ENCODE results near the gene CEP120. TPM values are rescaled to one million over a fixed set of nuclear protein-coding genes. Genes with fewer than 3 reads are reported as not detected.
"Not testable (repeated sequence)": the region's sequence is repeated elsewhere in the genome, so short reads cannot be mapped to it uniquely, and the experiment has no call there.

The CEP120 gene
- polyA plus RNA-seq, 2 of the 4 experiments (the other 2 are of a cell fraction), result 10.1 to 40.8 TPM

GRCh38 chr5:123472150-123472924 lies 49.1 kb upstream of the CEP120 start:
- Histone ChIP-seq H3K27ac (no peak overlapping the region), H3K4me3 (no peak overlapping the region), H3K4me1 (no peaks in the 10 kb centered on the region), H3K9me3 (0 out of 3 replicates have a peak, but pooled peaks cover 2% of the 10 kb centered on the region), H3K4me2 (no peak overlapping the region)
- POLR2A ChIA-PET, result no interaction called here
- CTCF ChIA-PET, result interaction anchor here (0.7 to 1.9 kb wide), 2 partner anchors 11 to 15 kb away, joined by 3 to 4 read pairs; no protein-coding TSS in a partner anchor
- TF ChIP-seq EP300 (IDR thresholded peaks at IDR 0.05) (no peak), BHLHE40 (IDR thresholded peaks at IDR 0.05; ENCODE audit: low read depth, low read length) (no peak), NFE2L2 (conservative IDR thresholded peaks at IDR 0.05; ENCODE audit: low read length) (no peak), TP53 (CRISPR knock-in tag; IDR thresholded peaks at IDR 0.05) (no peak), HOXA7 (CRISPR knock-in tag; IDR thresholded peaks at IDR 0.05) (no peak), CBX8 (IDR thresholded peaks at IDR 0.05) (no peak), EHMT2 (IDR thresholded peaks at IDR 0.05; ENCODE audit: low read depth) (no peak), FOXS1 (CRISPR knock-in tag; IDR thresholded peaks at IDR 0.05) (no peak), SMC3 (IDR thresholded peaks at IDR 0.05) (no peak), CEBPB (IDR thresholded peaks at IDR 0.05) (no peak), KDM1A (IDR thresholded peaks at IDR 0.05; ENCODE audit: low read depth) (no peak), EHF (CRISPR knock-in tag; IDR thresholded peaks at IDR 0.05) (no peak), MAX (IDR thresholded peaks at IDR 0.05) (no peak)
- no peak for FAIRE-seq
- 73% methylated on average over 8 of the region's 8 CpGs for WGBS (ENCODE audit: missing lambda C conversion rate)
- no peak for DNase-seq (ENCODE audit: low read depth in 1 of 2, low spot score in 1 of 2)
- no peak for ATAC-seq

- DNase-seq (ENCODE audit: low read depth in 1 of 2, low spot score in 1 of 2) (no peak), ATAC-seq (no peak), FAIRE-seq (no peak)
- Histone ChIP-seq H3K27ac (no peak overlapping the region), H3K4me1 (no peaks in the 10 kb centered on the region), H3K4me3 (no peak overlapping the region), H3K4me2 (no peak overlapping the region), H3K9me3 (0 out of 3 replicates have a peak, but pooled peaks cover 2% of the 10 kb centered on the region)
- ChIA-PET CTCF (interaction anchor here (1.0 to 1.9 kb wide), 2 partner anchors 12 to 25 kb away, joined by 3 to 4 read pairs; no protein-coding TSS in a partner anchor), POLR2A (no interaction called here)
- no peak for TF ChIP-seq EP300 (IDR thresholded peaks at IDR 0.05)
- TF ChIP-seq KDM1A (IDR thresholded peaks at IDR 0.05; ENCODE audit: low read depth), result no peak
- TF ChIP-seq RAD21 (conservative IDR thresholded peaks at IDR 0.05 in 1 of 2, IDR thresholded peaks at IDR 0.05 in 1 of 2), result no peak
- no peak for TF ChIP-seq ATOH8 (CRISPR knock-in tag; IDR thresholded peaks at IDR 0.05; ENCODE audit: low read depth)
- no peak for TF ChIP-seq PHF8 (IDR thresholded peaks at IDR 0.05; ENCODE audit: borderline replicate concordance, low read depth)
- 52% methylated on average over 3 of the region's 3 CpGs for WGBS (ENCODE audit: missing lambda C conversion rate)
Measured at GRCh38 chr5:123471385-123471784, 48.2 kb upstream of the CEP120 start.

GRCh38 chr5:123466839-123467238 lies 43.6 kb upstream of the CEP120 start:
- H3K4me2 ChIP-seq; H3K27ac ChIP-seq; DNase-seq (ENCODE audit: low read depth in 1 of 2, low spot score in 1 of 2); ATAC-seq; FAIRE-seq; H3K4me3 ChIP-seq; CTCF ChIA-PET; H3K9me3 ChIP-seq; POLR2A ChIA-PET; H3K4me1 ChIP-seq: not testable (repeated sequence)
- WGBS (ENCODE audit: missing lambda C conversion rate), result 12% methylated on average over 1 of the region's 1 CpG

GRCh38 chr5:123460296-123460729 lies 37.1 kb upstream of the CEP120 start:
- Histone ChIP-seq H3K4me2 (peak overlapping the region; percentile 21; the same call in 2 of the 3 replicates), H3K4me1 (peaks cover 8% of the 10 kb centered on the region), H3K9me3 (no peaks in the 10 kb centered on the region), H3K4me3 (no peak overlapping the region), H3K27ac (no peak overlapping the region)
- TF ChIP-seq ZC3H11A (IDR thresholded peaks at IDR 0.05) (no peak), POLR2A (IDR thresholded peaks at IDR 0.05; ENCODE audit: low read length) (no peak), FOSL2 (IDR thresholded peaks at IDR 0.05) (no peak), FOSL2 (CRISPR knock-in tag; IDR thresholded peaks at IDR 0.05) (0 out of 2 replicates have a peak, but pooled peaks have one; percentile 18)
- 18% methylated on average over 2 of the region's 2 CpGs for WGBS (ENCODE audit: missing lambda C conversion rate)
- peak; percentile 82 to 85 for ATAC-seq
- CTCF ChIA-PET, result no interaction called here
- no peak for FAIRE-seq
- peak; percentile 8 to 69 for DNase-seq (ENCODE audit: low read depth in 1 of 2, low spot score in 1 of 2)
- POLR2A ChIA-PET, result interaction anchor here (0.5 to 1.4 kb wide), 2 partner anchors 37 to 52 kb away, joined by 3 read pairs; partner anchors contain the start of genes CEP120 and CSNK1G3

- DNase-seq (ENCODE audit: low read depth in 1 of 2, low spot score in 1 of 2); H3K4me3 ChIP-seq; POLR2A ChIA-PET; H3K9me3 ChIP-seq; CTCF ChIA-PET; H3K27ac ChIP-seq; H3K4me2 ChIP-seq; FAIRE-seq; ATAC-seq: not testable (repeated sequence)
- 88% methylated on average over 4 of the region's 4 CpGs for WGBS (ENCODE audit: missing lambda C conversion rate)
- peaks cover 16% of the 10 kb centered on the region for H3K4me1 ChIP-seq
Measured at GRCh38 chr5:123458994-123459393, 35.8 kb upstream of the CEP120 start.
